ENCODE results near the gene MED15.

- no peak for TF ChIP-seq CTCF (IDR thresholded peaks at IDR 0.05)
- TF ChIP-seq POLR2AphosphoS5 (IDR thresholded peaks at IDR 0.05; ENCODE audit: low read depth, low read length), result no peak
- TF ChIP-seq SIN3A (IDR thresholded peaks at IDR 0.05; ENCODE audit: borderline replicate concordance, insufficient read depth, low read depth, low read length), result no peak
- no peak for TF ChIP-seq REST (IDR thresholded peaks at IDR 0.05; ENCODE audit: insufficient read depth in 1 of 2, low read depth in 2 of 2, low read length in 1 of 2)
Measured at GRCh38 chr22:20601308-20601707, 93.9 kb downstream of the MED15 start.
